SJSA1 (cell line): ENCODE data around the gene DPP4. TPM values are rescaled to one million over a fixed set of nuclear protein-coding genes. Genes with fewer than 3 reads are reported as not detected.

ENCODE experiments used
- DNase-seq, 2 experiments: peaks; one replicate each; pipeline ENCODE4 v3.0.0-alpha.2; 2015 to 2020; ENCODE audit warnings: low spot score in 2 of 2, low read depth in 1 of 2
- H3K27ac ChIP-seq: fragments of 250-450 bp; sonication (Bioruptor Pico); 2 replicates; pipeline ENCODE4 v1.5.1; 2020; ENCODE audit warnings: mild to moderate bottlenecking, moderate library complexity
- H3K27me3 ChIP-seq: fragments of 250-450 bp; sonication (Bioruptor Pico); replicated peaks from 2 replicates; pipeline ENCODE4 v1.5.1; 2020; ENCODE audit warnings: mild to moderate bottlenecking, moderate library complexity
- H3K36me3 ChIP-seq: fragments of 250-450 bp; sonication (Bioruptor Pico); 2 replicates; pipeline ENCODE4 v1.5.1; 2020; ENCODE audit warnings: mild to moderate bottlenecking
- H3K4me1 ChIP-seq: fragments of 250-450 bp; sonication (Bioruptor Pico); replicated peaks from 2 replicates; pipeline ENCODE4 v1.6.1; 2021; ENCODE audit warnings: mild to moderate bottlenecking
- H3K4me3 ChIP-seq: fragments of 250-450 bp; sonication (Bioruptor Pico); 2 replicates; pipeline ENCODE4 v1.5.1; 2020; ENCODE audit warnings: mild to moderate bottlenecking
- H3K9me3 ChIP-seq: fragments of 250-450 bp; sonication (Bioruptor Pico); replicated peaks from 2 replicates; pipeline ENCODE4 v1.5.1; 2020; ENCODE audit warnings: mild to moderate bottlenecking
- total RNA-seq: library from RNA; depleted of rRNA; stranded (reverse); fragments of >200 nt; shearing (Covaris generic); gene quantifications from 2 replicates; pipeline ENCODE4 v1.2.3, GENCODE V29; 2014; rRNA removed

Gene DPP4
- total RNA-seq: not detected in 2 replicates

GRCh38 chr2:162073888-162074631 lies at the start of gene DPP4:
DPP4 (minus strand) TSS chr2:162074215; CDS start chr2:162073981, 234 bp downstream.
- Histone ChIP-seq H3K9me3 (no peaks in the 10 kb centered on the region), H3K4me3 (no peak within 1 kb of the TSS), H3K27ac (no peak within 1 kb of the TSS), H3K27me3 (peaks cover 20% of the 10 kb centered on the region), H3K36me3 (no peaks in the 10 kb centered on the region), H3K4me1 (no peaks in the 10 kb centered on the region)
- no peak for DNase-seq

GRCh38 chr2:162118166-162119031 lies 44.4 kb upstream of the DPP4 start:
- Histone ChIP-seq H3K9me3 (no peaks in the 10 kb centered on the region), H3K27ac (no peak overlapping the region), H3K4me3 (no peak overlapping the region), H3K36me3 (no peaks in the 10 kb centered on the region), H3K4me1 (no peaks in the 10 kb centered on the region), H3K27me3 (no peaks in the 10 kb centered on the region)
- DNase-seq: no peak

- H3K36me3 ChIP-seq: no peaks in the 10 kb centered on the region
- no peaks in the 10 kb centered on the region for H3K27me3 ChIP-seq
- no peak overlapping the region for H3K4me3 ChIP-seq
- no peak for DNase-seq
- no peak overlapping the region for H3K27ac ChIP-seq
- no peaks in the 10 kb centered on the region for H3K4me1 ChIP-seq
- no peaks in the 10 kb centered on the region for H3K9me3 ChIP-seq
Observed at GRCh38 chr2:162116352-162116751, 42.3 kb upstream of the DPP4 start.

GRCh38 chr2:162115076-162115475 lies 41.1 kb upstream of the DPP4 start:
- Histone ChIP-seq H3K4me3 (no peak overlapping the region), H3K27ac (no peak overlapping the region), H3K9me3 (no peaks in the 10 kb centered on the region), H3K27me3 (no peaks in the 10 kb centered on the region), H3K36me3 (no peaks in the 10 kb centered on the region), H3K4me1 (no peaks in the 10 kb centered on the region)
- DNase-seq: no peak

- Histone ChIP-seq H3K27ac (no peak overlapping the region), H3K27me3 (no peaks in the 10 kb centered on the region), H3K4me1 (no peaks in the 10 kb centered on the region), H3K36me3 (no peaks in the 10 kb centered on the region), H3K9me3 (no peaks in the 10 kb centered on the region), H3K4me3 (no peak overlapping the region)
- no peak for DNase-seq
Observed at GRCh38 chr2:162114271-162114670, 40.3 kb upstream of the DPP4 start.

GRCh38 chr2:162113776-162114168 lies 39.8 kb upstream of the DPP4 start:
- Histone ChIP-seq H3K27ac (no peak overlapping the region), H3K4me1 (no peaks in the 10 kb centered on the region), H3K9me3 (no peaks in the 10 kb centered on the region), H3K4me3 (no peak overlapping the region), H3K27me3 (no peaks in the 10 kb centered on the region), H3K36me3 (no peaks in the 10 kb centered on the region)
- no peak for DNase-seq

GRCh38 chr2:162113088-162113775 lies 39.2 kb upstream of the DPP4 start:
- Histone ChIP-seq H3K36me3 (no peaks in the 10 kb centered on the region), H3K27ac (no peak overlapping the region), H3K4me1 (no peaks in the 10 kb centered on the region), H3K27me3 (no peaks in the 10 kb centered on the region), H3K9me3 (no peaks in the 10 kb centered on the region), H3K4me3 (no peak overlapping the region)
- DNase-seq: no peak

- DNase-seq: no peak
- Histone ChIP-seq H3K27me3 (no peaks in the 10 kb centered on the region), H3K27ac (no peak overlapping the region), H3K4me1 (no peaks in the 10 kb centered on the region), H3K4me3 (no peak overlapping the region), H3K36me3 (no peaks in the 10 kb centered on the region), H3K9me3 (no peaks in the 10 kb centered on the region)
Observed at GRCh38 chr2:162111958-162112850, 38.2 kb upstream of the DPP4 start.

GRCh38 chr2:162107361-162107901 lies 33.4 kb upstream of the DPP4 start:
- no peaks in the 10 kb centered on the region for H3K27me3 ChIP-seq
- H3K9me3 ChIP-seq: no peaks in the 10 kb centered on the region
- DNase-seq: no peak
- H3K27ac ChIP-seq: no peak overlapping the region
- no peaks in the 10 kb centered on the region for H3K4me1 ChIP-seq
- no peak overlapping the region for H3K4me3 ChIP-seq
- H3K36me3 ChIP-seq: no peaks in the 10 kb centered on the region

GRCh38 chr2:162106746-162107145 lies 32.7 kb upstream of the DPP4 start:
- DNase-seq: no peak
- Histone ChIP-seq H3K27me3 (no peaks in the 10 kb centered on the region), H3K27ac (no peak overlapping the region), H3K4me1 (no peaks in the 10 kb centered on the region), H3K4me3 (no peak overlapping the region), H3K36me3 (no peaks in the 10 kb centered on the region), H3K9me3 (no peaks in the 10 kb centered on the region)

- no peak overlapping the region for H3K27ac ChIP-seq
Observed at GRCh38 chr2:162106146-162106551, 32.1 kb upstream of the DPP4 start.

GRCh38 chr2:162103443-162104009 lies 29.5 kb upstream of the DPP4 start:
- DNase-seq: no peak
- no peaks in the 10 kb centered on the region for H3K27me3 ChIP-seq
- H3K27ac ChIP-seq: no peak overlapping the region
- H3K4me1 ChIP-seq: no peaks in the 10 kb centered on the region
- no peaks in the 10 kb centered on the region for H3K9me3 ChIP-seq
- no peak overlapping the region for H3K4me3 ChIP-seq
- no peaks in the 10 kb centered on the region for H3K36me3 ChIP-seq

More at GRCh38 chr2:162106146-162106551, 32.1 kb upstream of the DPP4 start:
- no peak for DNase-seq
- Histone ChIP-seq H3K4me3 (no peak overlapping the region), H3K36me3 (no peaks in the 10 kb centered on the region), H3K4me1 (no peaks in the 10 kb centered on the region), H3K9me3 (no peaks in the 10 kb centered on the region), H3K27me3 (no peaks in the 10 kb centered on the region)
